GM18502 (cell line): ENCODE data around the gene FNDC3B.
"Not testable (repeated sequence)": the region's sequence is repeated elsewhere in the genome, so short reads cannot be mapped to it uniquely, and the experiment has no call there.

Experiments
- ATAC-seq: cut with Tn5 transposase; IDR thresholded peaks from one replicate; pipeline ENCODE4 v1.9.1; 2021; ENCODE audit warnings: mild to moderate bottlenecking; ENCODE audit not compliant: unreplicated experiment, poor library complexity

Gene FNDC3B

DNA sequence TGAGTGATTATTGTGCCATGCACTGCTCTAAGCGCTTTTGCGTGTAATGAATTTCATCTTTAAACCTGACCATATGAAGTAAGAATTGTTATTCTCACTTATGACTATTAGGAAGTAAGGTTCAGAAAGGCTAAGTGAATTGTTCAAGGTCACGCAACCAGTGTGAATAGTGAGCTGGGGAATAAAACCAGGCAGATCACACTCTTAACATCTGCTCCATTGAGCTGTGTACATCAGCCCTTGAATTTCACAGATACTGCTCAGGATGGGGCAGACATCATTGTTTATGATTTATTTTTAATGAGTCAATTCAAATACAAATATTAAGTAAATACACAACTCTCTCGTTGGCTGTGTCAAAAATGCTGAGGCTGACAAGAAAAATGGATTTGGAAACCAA, 184.5 kb downstream of the FNDC3B start:
- ATAC-seq, result no peak

DNA sequence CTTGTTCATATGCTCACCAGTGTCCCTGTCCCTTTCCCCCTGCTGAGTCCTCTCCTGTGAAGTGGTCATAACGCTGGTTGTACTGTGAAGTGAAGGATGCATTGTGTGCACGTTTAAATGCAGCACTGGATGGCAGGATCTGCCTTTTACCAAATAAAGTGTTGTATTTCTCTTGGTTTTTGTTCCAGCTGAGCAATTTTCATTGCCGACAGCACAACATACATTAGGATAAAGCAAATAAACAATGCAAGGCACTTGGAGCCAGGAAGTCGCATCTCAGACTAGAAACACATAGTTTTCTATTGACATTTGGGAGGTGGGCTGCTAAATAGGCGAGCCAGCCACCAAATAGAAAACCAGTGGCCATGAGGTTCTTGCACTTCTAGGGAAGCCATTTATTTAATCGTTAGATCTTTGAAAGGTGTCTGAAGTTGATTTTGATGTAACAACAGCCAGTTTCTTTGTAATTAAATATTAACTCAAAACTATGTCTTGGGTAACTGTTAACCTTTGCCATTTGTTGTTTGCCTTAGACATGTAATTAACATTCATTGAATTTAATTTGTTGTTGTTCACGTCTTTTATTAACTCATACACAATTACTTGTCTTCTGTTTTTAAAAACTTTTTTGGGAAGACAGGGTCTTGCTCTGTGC, 185.3 kb downstream of the FNDC3B start:
- ATAC-seq, result no peak

DNA sequence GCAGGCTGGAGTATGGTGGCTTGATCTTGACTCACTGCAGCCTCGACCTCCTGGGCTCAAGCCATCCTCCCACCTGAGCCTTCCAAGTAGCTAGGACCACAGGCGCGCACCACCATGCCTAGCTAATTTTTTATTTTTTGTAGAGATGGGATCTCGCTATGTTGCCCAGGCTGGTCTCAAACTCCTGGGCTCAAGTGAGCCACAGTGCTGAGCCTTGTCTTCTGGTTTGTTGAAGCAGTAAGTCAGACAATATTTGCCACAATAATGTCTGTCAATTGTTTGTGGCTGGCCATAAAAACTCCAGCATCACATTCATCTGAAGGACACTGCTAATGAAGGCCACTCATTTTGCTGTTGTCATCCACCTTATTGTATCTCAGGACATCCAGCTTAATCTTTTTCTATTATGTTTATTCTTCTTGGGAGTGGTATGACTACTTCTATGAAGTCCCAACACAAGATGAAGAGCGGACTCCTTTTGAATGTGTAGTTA, 185.9 kb downstream of the FNDC3B start:
- no peak for ATAC-seq

DNA sequence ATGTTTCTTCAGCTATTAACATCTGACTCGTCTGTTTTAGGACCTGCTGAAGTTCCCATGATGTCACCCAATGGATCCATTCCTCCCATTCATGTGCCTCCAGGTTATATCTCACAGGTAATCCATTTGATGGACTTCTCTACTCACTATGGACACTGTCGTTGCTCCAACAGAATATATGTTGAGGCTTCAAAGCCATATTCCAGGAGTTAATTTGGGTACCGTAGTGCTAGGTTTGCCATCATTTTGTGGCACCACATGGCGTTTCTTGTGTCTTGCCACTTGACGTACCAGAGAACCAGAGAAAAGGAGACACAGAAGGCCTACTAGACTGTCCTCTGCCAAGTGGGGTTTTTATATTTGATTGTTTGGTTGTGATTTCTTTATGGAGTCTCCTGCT, 187.5 kb downstream of the FNDC3B start:
- no peak for ATAC-seq

DNA sequence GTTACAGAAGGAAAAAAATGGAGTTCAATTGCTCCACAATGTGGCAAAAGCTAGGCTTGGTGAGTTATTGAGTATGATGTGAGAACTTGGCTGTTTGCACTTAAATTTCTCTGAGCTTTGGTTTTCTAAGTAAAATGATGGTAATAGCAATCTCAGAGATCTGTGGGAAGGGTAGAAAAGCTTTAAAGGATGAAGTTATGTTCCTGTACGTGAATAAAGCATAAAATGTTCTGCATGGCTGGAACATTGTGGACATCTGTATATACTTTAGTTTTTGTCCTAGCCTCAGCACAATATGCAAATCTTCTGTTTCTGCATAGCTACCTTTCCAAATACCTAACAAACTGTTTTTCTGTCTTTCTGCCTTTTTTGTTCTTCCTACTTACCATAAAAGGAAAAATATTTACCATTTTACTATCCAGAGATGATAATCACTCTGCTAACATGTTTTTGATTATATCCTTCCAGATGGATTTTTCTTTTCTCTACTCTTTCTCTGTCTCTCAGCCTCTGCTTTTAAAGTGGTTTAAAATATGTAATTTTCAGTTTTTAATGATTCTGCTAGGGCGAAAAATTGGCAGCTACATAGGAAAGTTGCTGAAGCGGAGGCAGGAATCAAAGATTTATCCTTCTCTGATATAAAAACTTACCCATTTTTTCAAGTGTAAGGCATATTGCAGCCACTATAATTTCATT, 188.1 kb downstream of the FNDC3B start:
- no peak for ATAC-seq

DNA sequence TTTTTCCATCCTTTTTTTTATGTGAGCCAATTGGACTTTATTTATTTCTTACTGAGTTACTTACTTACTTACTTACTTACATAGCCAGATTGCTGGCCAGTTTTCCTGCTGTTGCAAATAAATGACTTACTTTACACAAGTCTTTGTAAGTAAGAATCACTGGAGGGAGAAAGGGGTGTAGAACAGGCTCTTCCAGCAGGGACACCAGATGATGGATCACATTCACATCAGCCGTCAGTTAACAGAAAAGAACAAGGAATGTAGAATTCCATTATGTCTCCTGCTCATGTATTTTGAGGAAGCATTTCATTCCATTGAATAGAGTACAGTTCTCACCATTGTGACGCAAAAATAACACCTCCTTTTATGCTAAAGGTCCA, 188.6 kb downstream of the FNDC3B start:
- ATAC-seq, result no peak

DNA sequence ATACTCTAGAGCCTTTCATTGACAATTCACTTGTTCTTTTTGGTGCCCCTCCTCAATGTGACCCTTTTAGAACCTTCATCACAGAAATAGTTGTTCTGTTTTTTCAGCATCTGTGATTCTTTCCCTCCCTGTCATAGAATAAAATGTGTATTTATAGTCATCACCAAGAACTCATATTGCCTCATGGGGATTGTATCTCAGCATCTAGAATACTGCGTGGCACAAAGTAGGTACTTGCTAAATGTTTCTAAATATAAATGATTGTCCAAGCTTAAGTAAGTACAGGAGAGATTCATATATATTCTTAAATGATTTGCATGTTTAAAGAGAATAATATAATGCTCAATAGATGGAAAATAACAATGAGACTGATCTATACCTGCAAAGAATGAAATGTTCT, 190.1 kb downstream of the FNDC3B start:
- ATAC-seq, result no peak

DNA sequence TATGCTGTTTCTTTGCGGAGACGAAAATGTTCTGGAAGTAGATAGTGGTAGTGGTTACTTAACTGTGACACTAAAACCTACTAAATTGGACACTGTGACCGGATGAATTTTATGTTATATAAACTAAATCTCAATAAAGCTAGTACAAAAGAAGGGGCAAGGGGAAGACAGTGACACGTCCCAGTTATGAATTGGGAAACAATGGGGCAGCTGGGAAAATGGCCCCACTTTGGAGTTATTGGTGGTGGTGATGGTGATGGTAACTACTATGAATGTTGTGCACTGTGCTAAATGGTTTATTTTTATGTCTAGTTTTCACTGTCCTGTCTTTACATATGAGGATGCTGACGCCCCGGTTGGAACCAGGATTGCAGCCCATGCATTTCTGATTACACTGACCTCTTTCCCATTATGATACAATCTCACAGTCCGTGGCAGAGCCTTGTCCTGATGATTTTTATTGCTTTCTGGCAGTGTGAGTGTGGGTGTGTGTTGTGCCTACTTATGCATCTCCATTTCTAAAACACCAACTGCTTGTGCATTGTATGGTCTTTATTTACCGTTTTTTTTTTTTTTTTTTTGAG, 192.0 kb downstream of the FNDC3B start:
- no peak for ATAC-seq

DNA sequence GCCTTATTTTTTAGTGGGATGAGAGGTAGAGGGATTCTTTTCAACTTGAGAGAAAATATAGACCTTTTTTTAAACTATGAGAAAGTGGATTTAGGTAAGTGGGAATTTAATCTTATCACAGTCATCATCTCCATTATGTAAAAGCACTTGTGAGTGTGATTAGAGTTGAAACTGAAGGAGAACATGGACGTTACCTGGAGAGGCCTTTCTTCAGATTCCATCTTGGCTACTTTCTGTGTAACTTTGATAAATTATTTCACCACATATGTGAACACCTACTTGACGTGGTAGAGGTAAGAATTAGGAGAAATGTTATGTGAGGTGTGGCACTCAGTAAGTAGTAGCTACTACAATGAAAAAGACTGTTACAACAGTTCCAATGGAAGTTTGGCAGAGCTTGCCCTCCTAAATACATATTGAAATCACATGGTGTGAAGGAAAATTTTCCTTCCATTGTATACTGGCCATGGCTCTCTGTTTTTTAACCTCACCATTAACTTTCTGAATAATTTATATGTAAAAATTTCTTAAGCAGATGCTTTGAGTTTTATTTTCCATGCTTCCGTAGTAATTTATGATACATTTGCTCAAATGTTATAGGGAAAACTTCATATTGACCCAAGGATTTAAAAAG, 193.3 kb downstream of the FNDC3B start:
- ATAC-seq, result no peak

DNA sequence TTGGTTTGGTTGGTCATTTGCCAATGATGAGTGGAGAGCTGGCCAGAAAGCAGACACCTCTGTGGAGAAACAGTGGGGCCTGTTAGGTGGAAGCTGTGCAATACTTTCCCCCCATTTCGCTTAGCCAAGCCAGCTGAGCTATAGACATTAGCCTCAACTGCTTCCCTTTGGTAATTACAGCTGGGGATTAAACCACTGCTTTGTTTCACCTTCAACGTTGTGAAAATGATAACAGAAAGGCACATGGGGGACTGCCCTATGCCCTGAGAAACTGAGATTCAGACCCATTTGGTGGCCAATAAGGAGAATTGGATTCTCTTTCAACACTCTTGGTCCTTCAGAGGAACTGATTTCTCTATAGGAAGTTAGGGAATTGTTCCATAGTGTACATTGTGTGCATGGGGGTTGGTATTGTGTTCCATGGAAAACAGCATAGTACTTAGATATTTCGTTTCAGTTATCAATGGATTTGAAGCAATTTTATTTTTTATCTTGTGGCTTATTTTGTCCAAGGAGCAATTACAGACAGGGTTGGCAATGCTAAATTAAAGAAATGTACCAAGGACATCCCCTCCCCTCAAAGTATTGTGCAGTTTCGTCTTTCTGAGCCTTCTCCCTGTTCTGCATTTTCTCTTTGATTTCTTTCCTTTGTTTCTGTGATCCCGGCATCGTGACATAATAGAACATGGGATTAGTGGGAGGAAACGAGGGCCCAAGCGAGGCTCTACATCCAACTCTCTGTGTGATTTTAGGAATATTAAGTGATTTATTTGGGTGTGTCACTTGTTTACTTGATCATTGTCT, 194.3 kb downstream of the FNDC3B start:
- ATAC-seq, result no peak

DNA sequence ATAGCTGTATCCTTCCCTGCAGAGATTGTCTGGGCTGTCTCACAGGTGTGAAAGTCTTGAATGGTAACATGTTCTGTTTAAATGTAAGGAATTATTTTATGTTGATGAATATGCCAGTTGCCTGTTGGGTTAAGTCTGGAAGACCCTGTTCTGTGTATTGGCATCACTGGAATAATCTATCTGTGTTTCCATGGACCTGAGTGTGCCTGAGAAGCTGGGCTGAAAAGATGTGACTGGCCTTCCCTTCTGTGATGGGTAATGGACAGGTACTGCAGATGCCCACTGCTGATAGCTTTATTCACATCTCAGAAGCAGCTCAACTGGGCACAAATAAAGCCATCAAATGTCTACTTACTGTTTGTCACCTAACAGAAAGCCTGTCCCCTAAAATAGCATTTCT, 196.3 kb downstream of the FNDC3B start:
- no peak for ATAC-seq

DNA sequence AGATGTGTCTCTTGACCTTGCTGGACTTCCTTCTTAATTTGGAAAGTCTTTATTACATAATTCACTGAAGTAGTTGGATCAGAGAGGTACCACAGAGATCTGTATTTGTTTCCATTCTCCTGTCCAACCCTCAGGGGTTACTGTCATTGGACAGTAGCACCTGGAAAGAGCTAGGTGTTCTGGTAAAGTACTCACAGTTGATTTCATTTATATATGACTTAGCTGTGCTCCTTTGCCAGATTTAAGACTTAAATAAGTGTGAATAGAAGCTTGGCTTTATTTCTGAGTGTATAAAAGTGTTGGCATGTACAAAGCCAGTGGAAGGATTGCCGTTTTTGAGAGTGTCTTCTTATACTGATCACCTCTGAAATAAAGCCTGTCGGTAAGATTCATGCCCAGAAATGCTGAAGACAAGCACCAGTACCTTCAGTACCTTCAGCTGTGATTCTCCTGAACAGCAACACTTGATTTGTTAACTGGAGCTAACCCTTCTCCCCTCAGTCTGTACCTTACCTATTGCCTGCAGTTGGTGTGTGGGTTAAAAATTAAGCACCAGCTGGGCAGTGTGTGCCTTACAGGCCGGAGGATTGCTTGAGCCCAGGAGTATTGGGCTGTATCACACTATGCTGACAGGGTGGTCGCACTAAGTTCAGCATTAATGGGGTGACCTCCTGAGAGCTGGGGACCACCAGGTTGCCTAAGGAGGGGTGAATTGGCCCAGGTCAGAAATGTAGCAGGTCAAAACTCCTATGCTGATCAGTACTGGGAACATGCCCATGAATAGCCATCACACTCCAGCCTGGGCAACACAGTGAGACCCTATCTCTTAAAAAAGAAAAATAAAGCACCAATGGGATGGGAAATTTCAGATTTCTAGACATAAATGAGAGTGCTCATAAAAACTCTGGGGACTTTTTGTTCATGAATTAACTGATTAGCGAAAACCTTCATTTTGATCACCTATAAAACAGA, 197.7 kb downstream of the FNDC3B start:
- ATAC-seq, result no peak

DNA sequence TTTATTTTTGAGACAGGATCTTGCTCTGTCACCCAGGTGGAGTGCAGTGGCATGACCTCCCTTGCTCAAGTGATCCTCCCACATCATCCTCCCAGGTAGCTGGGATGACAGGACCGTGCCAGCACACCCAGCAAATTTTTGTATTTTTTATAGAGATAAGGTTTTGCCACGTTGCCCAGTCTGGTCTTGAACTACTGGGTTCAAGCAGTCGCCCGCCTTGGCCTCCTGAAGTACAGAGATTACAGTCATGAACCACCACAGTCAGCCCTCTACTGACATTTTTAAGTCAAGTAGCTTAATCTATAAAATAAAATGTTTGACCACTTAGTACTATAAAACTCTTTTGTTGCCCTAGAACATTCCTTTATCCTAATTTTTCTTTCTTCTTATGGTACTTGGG, 198.8 kb downstream of the FNDC3B start:
- no peak for ATAC-seq

DNA sequence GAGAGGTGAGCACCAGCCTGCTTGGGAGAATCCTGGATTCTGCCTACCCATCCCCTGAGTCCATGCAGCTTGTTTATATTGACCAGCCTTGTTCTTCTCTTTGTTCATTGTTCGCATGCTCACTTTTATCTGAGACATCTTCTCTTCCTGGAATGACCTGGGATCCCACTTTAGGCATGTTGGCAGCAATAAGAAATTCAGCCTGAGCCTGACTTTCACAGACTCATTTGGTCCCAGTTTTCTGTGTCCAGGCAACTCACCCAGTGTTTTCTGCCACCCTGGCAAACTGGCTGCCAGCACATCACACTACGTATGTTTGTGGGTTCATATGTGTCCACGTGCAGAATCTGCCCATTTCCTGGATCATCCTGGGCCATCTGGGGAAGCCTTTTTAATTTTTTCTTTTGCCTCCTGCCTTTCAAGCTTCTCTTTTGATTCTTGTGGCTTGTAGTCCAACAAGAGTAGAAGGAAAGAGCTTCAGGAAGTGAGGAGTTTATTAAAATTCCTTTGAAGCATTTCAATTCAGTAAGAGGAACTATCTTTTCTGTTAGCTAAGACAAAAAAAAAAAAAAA, 199.9 kb downstream of the FNDC3B start:
- ATAC-seq, result no peak

DNA sequence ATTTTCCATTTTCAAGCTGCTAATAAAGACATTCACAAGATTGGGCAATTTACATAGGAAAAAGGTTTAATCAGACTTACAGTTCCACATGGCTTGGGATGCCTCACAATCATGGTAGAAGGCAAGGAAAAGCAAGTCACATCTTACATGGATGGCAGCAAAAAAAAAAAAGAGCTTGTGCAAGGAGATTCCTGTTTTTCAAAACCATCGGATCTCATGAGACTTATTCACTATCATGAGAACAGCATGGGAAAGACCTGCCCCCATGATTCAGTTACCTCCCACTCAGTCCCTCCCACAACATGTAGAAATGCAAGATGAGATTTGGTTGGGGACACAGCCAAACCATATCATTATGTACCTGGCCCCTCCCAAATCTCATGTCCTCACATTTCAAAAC, 202.0 kb downstream of the FNDC3B start:
- no peak for ATAC-seq

DNA sequence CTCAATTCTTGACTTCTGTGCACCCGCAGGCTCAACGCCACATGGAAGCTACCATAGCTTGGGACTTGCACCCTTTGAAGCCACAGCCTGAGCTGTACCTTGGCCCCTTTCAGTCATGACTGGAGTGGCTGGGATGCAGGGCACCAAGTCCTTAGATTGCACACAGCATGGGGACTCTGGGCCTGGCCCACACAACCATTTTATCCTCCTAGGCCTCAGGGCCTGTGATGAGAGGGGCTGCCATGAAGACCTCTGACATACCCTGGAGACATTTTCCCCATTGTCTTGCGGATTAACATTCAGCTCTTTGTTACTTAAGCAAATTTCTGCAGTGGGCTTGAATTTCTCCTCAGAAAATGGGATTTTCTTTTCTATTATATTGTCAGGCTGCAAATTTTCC, 203.1 kb downstream of the FNDC3B start:
- ATAC-seq, result not testable (repeated sequence)

DNA sequence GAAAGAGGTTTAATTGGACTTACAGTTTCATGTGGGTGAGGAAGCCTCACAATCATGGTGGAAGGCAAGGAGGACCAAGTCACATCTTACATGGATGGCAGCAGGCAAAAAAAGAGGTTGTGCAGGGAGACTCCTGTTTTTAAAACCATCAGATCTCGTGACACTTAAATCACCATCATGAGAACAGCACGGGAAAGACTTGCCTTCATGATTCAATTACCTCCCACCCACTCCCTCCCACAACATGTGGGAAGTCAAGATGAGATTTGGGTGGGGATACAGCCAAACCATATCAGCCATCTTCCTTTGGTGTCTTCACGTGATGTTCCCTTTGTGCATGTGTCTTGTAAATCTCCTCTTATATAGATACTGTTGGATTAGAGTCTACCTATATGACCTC, 204.0 kb downstream of the FNDC3B start:
- not testable (repeated sequence) for ATAC-seq

DNA sequence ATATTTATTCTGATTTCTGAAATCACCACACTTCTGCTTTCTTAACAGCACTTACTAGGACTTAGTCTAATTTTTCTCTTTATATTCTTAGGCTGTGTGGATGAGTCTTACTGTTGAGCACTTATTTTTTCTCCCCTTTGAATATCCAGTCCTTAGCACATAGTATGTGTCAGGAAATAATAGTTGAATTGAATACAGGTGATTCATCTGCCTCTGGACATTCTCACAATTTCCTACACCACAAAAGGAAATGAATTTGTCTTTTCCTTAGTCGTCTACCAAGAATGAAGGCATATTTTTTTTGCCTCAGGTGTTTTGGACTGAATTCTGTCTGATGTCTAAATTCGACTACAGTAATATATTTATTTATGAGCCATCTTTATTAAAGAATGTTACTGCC, 204.6 kb downstream of the FNDC3B start:
- no peak for ATAC-seq

DNA sequence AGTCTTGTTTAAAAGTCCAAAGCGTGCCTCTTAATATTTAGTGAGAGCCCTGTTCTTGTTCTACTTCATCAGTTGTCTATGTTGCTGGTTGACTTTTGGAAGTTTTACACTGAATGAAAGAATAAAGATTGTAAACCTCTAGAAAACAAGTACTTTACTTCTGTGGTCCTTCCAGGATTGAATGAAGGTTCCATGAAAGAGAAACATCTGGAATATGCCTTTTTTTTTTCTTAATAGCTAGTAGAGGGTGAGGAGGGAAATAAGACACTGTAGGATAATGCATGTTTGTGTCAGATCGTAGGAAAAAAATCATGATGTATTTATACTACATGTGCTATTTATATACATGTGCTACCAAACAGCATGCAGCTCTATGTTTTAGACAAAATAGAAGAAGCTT, 205.9 kb downstream of the FNDC3B start:
- no peak for ATAC-seq
